Measurements from ENCODE around the gene CACHD1. TPM values are rescaled to one million over a fixed set of nuclear protein-coding genes. Genes with fewer than 3 reads are reported as not detected.

Gene CACHD1
- total RNA-seq, 1 experiment from 2014 or later, result 29.9 TPM

DNA sequence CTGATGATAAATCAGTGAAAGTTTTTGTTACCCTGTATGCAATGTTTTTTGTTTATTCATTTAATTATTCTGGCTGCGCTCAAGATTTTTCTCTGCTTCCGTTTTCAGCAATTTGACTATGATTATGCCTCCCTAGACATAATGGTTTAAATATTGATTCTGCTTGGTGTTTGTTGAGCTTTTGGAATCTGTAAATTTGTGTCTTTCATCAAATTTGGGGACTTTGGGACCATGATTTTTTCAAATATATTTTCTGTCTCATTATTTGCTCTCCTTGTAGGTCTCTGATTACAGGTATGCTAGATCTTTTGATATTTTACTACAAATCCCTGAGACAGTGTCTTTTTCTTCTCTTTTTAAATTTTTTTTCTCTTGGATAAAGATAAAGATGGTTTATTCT is 92.1 kb downstream of the CACHD1 start:
- H3K9me3 ChIP-seq (ENCODE audit: control insufficient read depth, insufficient read depth, low read depth, low read length), result peaks cover 7% of the 10 kb centered on the region; the same call in 1 of the 2 replicates
- in situ Hi-C loops (cut with HindIII; ENCODE audit: low pct_unique_long_range_greater_than_20kb, low sequenced_read_pairs) (no loop called here), intact Hi-C loops (cut with micrococcal nuclease; ENCODE audit: unreplicated experiment) (no loop called here)
- ATAC-seq (no peak), DNase-seq (ENCODE audit: low read depth, low spot score) (no peak)
- H3K27me3 ChIP-seq (ENCODE audit: control insufficient read depth, insufficient read depth, low read length), result no peaks in the 10 kb centered on the region
- no peaks in the 10 kb centered on the region for H3K36me3 ChIP-seq (ENCODE audit: control insufficient read depth, insufficient read depth, low read length)
- no peak overlapping the region for H3K4me3 ChIP-seq (ENCODE audit: low read depth in 2 of 2, low read length in 2 of 2)
- peaks cover 9% of the 10 kb centered on the region; the same call in 1 of the 2 replicates for H3K4me1 ChIP-seq (ENCODE audit: control insufficient read depth, insufficient read depth, low read length)
- ChIA-PET CTCF (no interaction called here), POLR2A (no interaction called here)
- H3K27ac ChIP-seq (ENCODE audit: low read length), result no peak overlapping the region
- TF ChIP-seq, protein P1, sequence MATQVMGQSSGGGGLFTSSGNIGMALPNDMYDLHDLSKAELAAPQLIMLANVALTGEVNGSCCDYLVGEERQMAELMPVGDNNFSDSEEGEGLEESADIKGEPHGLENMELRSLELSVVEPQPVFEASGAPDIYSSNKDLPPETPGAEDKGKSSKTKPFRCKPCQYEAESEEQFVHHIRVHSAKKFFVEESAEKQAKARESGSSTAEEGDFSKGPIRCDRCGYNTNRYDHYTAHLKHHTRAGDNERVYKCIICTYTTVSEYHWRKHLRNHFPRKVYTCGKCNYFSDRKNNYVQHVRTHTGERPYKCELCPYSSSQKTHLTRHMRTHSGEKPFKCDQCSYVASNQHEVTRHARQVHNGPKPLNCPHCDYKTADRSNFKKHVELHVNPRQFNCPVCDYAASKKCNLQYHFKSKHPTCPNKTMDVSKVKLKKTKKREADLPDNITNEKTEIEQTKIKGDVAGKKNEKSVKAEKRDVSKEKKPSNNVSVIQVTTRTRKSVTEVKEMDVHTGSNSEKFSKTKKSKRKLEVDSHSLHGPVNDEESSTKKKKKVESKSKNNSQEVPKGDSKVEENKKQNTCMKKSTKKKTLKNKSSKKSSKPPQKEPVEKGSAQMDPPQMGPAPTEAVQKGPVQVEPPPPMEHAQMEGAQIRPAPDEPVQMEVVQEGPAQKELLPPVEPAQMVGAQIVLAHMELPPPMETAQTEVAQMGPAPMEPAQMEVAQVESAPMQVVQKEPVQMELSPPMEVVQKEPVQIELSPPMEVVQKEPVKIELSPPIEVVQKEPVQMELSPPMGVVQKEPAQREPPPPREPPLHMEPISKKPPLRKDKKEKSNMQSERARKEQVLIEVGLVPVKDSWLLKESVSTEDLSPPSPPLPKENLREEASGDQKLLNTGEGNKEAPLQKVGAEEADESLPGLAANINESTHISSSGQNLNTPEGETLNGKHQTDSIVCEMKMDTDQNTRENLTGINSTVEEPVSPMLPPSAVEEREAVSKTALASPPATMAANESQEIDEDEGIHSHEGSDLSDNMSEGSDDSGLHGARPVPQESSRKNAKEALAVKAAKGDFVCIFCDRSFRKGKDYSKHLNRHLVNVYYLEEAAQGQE (IDR thresholded peaks at IDR 0.05; ENCODE audit: insufficient read depth in 1 of 2, low read depth in 2 of 2, low read length in 1 of 2), result no peak
- TF ChIP-seq, protein P2, sequence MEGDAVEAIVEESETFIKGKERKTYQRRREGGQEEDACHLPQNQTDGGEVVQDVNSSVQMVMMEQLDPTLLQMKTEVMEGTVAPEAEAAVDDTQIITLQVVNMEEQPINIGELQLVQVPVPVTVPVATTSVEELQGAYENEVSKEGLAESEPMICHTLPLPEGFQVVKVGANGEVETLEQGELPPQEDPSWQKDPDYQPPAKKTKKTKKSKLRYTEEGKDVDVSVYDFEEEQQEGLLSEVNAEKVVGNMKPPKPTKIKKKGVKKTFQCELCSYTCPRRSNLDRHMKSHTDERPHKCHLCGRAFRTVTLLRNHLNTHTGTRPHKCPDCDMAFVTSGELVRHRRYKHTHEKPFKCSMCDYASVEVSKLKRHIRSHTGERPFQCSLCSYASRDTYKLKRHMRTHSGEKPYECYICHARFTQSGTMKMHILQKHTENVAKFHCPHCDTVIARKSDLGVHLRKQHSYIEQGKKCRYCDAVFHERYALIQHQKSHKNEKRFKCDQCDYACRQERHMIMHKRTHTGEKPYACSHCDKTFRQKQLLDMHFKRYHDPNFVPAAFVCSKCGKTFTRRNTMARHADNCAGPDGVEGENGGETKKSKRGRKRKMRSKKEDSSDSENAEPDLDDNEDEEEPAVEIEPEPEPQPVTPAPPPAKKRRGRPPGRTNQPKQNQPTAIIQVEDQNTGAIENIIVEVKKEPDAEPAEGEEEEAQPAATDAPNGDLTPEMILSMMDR (IDR thresholded peaks at IDR 0.05), result no peak
- TF ChIP-seq TCF7L2 (IDR thresholded peaks at IDR 0.05; ENCODE audit: low read depth, low read length) (no peak), POLR2AphosphoS5 (IDR thresholded peaks at IDR 0.05; ENCODE audit: low read depth, low read length) (no peak), SIN3A (IDR thresholded peaks at IDR 0.05; ENCODE audit: borderline replicate concordance, insufficient read depth, low read depth, low read length) (no peak)
- BruUV-seq (replicated peaks), result no TSS peak

DNA sequence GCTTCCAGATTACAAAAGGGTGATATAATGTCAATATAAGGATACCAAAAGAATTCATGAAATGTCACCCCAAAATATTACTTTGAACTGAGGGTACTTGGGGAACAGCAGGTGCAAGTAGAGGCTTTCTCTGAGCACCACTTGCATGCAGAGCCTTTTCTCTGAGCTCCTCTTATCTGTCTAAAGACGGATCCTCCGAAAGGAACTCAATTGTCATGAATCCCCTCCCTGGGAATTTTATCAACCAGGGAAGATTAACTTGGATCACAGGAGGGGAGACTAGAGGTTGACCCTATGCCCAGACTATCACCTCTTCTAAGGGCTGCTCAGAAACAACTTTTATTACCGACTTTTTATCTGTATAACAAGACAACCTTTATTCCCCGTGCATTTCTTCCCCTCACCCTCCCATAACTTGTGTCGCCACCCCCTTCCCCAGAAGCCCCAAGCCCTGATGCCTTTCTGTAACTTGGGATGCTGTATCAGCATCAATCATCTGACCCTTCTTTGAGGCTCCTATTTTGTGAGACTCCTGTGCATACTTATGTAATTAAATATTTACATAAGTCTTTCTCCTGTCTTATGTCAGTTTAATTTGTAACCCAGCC is 94.1 kb downstream of the CACHD1 start:
- TF ChIP-seq SIN3A (IDR thresholded peaks at IDR 0.05; ENCODE audit: borderline replicate concordance, insufficient read depth, low read depth, low read length) (no peak), TCF7L2 (IDR thresholded peaks at IDR 0.05; ENCODE audit: low read depth, low read length) (no peak), POLR2AphosphoS5 (IDR thresholded peaks at IDR 0.05; ENCODE audit: low read depth, low read length) (no peak)
- TF ChIP-seq, protein P1 (IDR thresholded peaks at IDR 0.05; ENCODE audit: insufficient read depth in 1 of 2, low read depth in 2 of 2, low read length in 1 of 2), result no peak
- TF ChIP-seq, protein P2 (IDR thresholded peaks at IDR 0.05), result no peak
- DNase-seq (ENCODE audit: low read depth, low spot score), result no peak
- in situ Hi-C loops (cut with HindIII; ENCODE audit: low pct_unique_long_range_greater_than_20kb, low sequenced_read_pairs) (no loop called here), intact Hi-C loops (cut with micrococcal nuclease; ENCODE audit: unreplicated experiment) (no loop called here)
- Histone ChIP-seq H3K9me3 (ENCODE audit: control insufficient read depth, insufficient read depth, low read depth, low read length) (peaks cover 7% of the 10 kb centered on the region; the same call in 1 of the 2 replicates), H3K27ac (ENCODE audit: low read length) (no peak overlapping the region; the same call in 1 of the 2 replicates), H3K27me3 (ENCODE audit: control insufficient read depth, insufficient read depth, low read length) (no peaks in the 10 kb centered on the region), H3K36me3 (ENCODE audit: control insufficient read depth, insufficient read depth, low read length) (no peaks in the 10 kb centered on the region), H3K4me3 (ENCODE audit: low read depth in 2 of 2, low read length in 2 of 2) (no peak overlapping the region), H3K4me1 (ENCODE audit: control insufficient read depth, insufficient read depth, low read length) (peaks cover 9% of the 10 kb centered on the region; the same call in 1 of the 2 replicates)
- CTCF ChIA-PET, result no interaction called here
- POLR2A ChIA-PET, result no interaction called here
- ATAC-seq, result no peak
- BruUV-seq (replicated peaks), result no TSS peak
